ENCODE results near the gene PRRC2B.

Gene PRRC2B

DNA sequence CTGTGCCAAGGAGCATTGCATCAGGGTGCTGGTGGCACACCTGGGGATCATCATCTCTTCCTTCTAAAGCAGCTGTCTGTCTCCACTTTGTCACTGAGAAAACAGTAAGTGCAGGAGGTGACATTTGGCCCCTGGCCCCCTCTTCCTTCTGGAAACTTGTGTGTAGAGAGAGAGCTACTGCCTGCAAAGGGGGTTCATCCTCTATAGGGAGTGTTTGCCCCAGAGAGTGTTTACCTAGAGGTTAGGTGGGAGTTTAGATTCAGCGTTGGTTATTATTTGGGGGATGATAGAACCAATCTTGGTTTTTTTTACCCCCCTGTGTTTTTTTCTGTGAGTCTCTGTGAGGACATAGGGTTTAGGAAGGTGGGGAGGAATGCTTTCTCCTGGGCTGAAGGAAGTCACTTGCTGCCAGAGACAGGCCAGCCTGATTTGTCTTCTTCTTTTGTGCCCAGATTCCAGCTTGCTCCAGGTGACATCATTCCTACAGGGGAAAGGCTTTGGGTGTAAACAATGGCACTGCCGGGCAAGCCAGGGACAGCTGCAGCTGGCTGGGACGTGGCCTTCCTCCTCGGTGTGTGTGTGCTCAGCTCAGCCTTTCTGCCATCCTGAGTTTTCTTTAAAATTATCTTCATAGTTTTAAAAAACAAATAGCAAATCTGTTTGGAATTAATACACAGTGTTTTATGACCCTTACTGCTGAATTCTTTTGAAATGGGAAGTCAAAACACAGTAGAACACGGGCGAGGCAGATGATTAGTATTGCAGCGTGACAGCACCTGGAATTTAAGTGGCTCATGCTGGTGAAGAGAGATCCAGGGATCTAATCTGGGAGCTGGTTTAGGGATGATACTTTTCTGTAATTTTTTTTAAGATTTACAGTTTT, 24.5 kb downstream of the PRRC2B start:
- H3K27ac ChIP-seq: peak overlapping the region; percentile 14

DNA sequence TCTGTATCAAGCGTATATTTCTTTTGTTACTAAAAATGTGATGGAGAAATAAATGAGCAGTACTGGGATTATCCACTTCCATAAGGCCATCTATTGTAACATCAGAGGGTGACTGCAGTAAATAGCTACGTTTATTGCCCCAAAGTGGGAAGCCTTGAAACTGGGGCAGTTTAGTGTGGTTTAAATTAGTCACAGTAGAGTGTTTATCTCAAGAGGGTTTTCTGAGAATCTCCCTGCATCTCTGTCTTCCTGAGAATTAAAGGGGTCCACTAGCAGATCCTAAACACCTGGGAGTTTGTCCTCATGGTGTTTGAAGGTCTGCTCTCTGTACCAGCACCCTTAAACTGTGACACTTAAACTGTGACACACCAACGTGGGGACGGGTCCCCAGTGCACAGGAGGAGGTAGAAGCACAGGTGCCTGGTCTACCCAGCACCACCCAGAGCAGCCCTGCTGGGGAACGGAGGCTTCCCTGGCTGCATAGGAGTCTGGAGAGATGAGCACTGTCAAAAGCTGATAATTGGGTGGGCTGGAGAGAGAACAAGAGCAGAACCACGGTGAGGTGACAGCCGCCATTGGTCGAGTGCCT, 25.2 kb downstream of the PRRC2B start:
- H3K4me3 ChIP-seq (ENCODE audit: low read depth, low read length): no peak overlapping the region
- in situ Hi-C loops (cut with HindIII; ENCODE audit: low pct_ligation_motif_present, low sequenced_read_pairs): no loop called here
- no peaks in the 10 kb centered on the region for H3K27me3 ChIP-seq (replicated peaks)
- H3K36me3 ChIP-seq (replicated peaks): peaks cover 8% of the 10 kb centered on the region
- no peak overlapping the region for H3K27ac ChIP-seq
- DNase-seq: no peak
- TF ChIP-seq CTCF (IDR thresholded peaks at IDR 0.05; ENCODE audit: low read depth, low read length, missing control alignments): no peak

More for the DNA sequence above, 24.5 kb downstream of the PRRC2B start:
- in situ Hi-C loops (cut with HindIII; ENCODE audit: low pct_ligation_motif_present, low sequenced_read_pairs): no loop called here
- Histone ChIP-seq H3K4me3 (ENCODE audit: low read depth, low read length) (no peak overlapping the region), H3K27me3 (replicated peaks) (no peaks in the 10 kb centered on the region), H3K36me3 (replicated peaks) (peaks cover 10% of the 10 kb centered on the region)
- DNase-seq: no peak
- no peak for TF ChIP-seq CTCF (IDR thresholded peaks at IDR 0.05; ENCODE audit: low read depth, low read length, missing control alignments)

- in situ Hi-C loops (cut with HindIII; ENCODE audit: low pct_ligation_motif_present, low sequenced_read_pairs): no loop called here
- no peak for TF ChIP-seq CTCF (IDR thresholded peaks at IDR 0.05; ENCODE audit: low read depth, low read length, missing control alignments)
- Histone ChIP-seq H3K27ac (no peak overlapping the region), H3K27me3 (replicated peaks) (no peaks in the 10 kb centered on the region), H3K4me3 (ENCODE audit: low read depth, low read length) (no peak overlapping the region), H3K36me3 (replicated peaks) (peaks cover 8% of the 10 kb centered on the region)
- no peak for DNase-seq
Observed at GRCh38 chr9:131419716-131420115, 25.8 kb downstream of the PRRC2B start.

GRCh38 chr9:131420980-131421624, 27.2 kb downstream of the PRRC2B start:
- TF ChIP-seq CTCF (IDR thresholded peaks at IDR 0.05; ENCODE audit: low read depth, low read length, missing control alignments): peak; percentile 36
- H3K27me3 ChIP-seq (replicated peaks): no peaks in the 10 kb centered on the region
- no peak for DNase-seq
- H3K36me3 ChIP-seq (replicated peaks): peaks cover 8% of the 10 kb centered on the region
- in situ Hi-C loops (cut with HindIII; ENCODE audit: low pct_ligation_motif_present, low sequenced_read_pairs): no loop called here
- peak overlapping the region; percentile 6 for H3K27ac ChIP-seq
- no peak overlapping the region for H3K4me3 ChIP-seq (ENCODE audit: low read depth, low read length)

- no peak overlapping the region for H3K4me3 ChIP-seq (ENCODE audit: low read depth, low read length)
- peaks cover 8% of the 10 kb centered on the region for H3K36me3 ChIP-seq (replicated peaks)
- H3K27me3 ChIP-seq (replicated peaks): no peaks in the 10 kb centered on the region
- no peak for DNase-seq
- H3K27ac ChIP-seq: no peak overlapping the region
- in situ Hi-C loops (cut with HindIII; ENCODE audit: low pct_ligation_motif_present, low sequenced_read_pairs): no loop called here
- no peak for TF ChIP-seq CTCF (IDR thresholded peaks at IDR 0.05; ENCODE audit: low read depth, low read length, missing control alignments)
Observed at GRCh38 chr9:131421691-131422090, 27.8 kb downstream of the PRRC2B start.

All from brain microvascular endothelial cell (primary cell).